Urinary bladder (tissue), 4 donors: Measurements from ENCODE around the gene KRT84. TPM values are rescaled to one million over a fixed set of nuclear protein-coding genes. Genes with fewer than 3 reads are reported as not detected.
A peak's percentile ranks its signal among the peaks of the same experiment; 100 is the strongest.

Experiments used
- DNase-seq: peaks from one replicate; pipeline ENCODE4 v3.0.0-alpha.2; 2015; ENCODE audit errors: extremely low spot score
- H3K27ac ChIP-seq: one replicate; pipeline ENCODE4 v1.5.1; 2013; ENCODE audit warnings: low read depth, mild to moderate bottlenecking, moderate library complexity
- H3K36me3 ChIP-seq: one replicate; pipeline ENCODE4 v1.6.1; 2013; ENCODE audit warnings: mild to moderate bottlenecking, moderate library complexity; ENCODE audit not compliant: insufficient read depth
- H3K4me1 ChIP-seq: one replicate; pipeline ENCODE4 v1.6.1; 2013; ENCODE audit warnings: mild to moderate bottlenecking, moderate library complexity; ENCODE audit not compliant: insufficient read depth
- H3K4me3 ChIP-seq: one replicate; pipeline ENCODE4 v1.5.1; 2013; ENCODE audit warnings: low read depth, low read length
- WGBS: extraction: QIAGEN DNeasy Blood & Tissue Kit; methylation state at CpG from one replicate; pipeline ENCODE4 v1.1.7; 2013; 5-methylcytosine and 5-hydroxymethylcytosine counted together
- polyA plus RNA-seq: library from polyadenylated mRNA; stranded (reverse); fragments of 200-250 nt; gene quantifications from one replicate; pipeline ENCODE4 v1.2.3, GENCODE V29; 2013
- total RNA-seq: library from RNA; depleted of rRNA; stranded (reverse); fragments of >200 nt; gene quantifications from one replicate; pipeline ENCODE4 v1.2.3, GENCODE V29; 2014
- donor health status: healthy with polysubstance abuse.
- donor health status: healthy.

Gene KRT84
- total and polyA plus RNA-seq, 2 donors: not detected

DNA sequence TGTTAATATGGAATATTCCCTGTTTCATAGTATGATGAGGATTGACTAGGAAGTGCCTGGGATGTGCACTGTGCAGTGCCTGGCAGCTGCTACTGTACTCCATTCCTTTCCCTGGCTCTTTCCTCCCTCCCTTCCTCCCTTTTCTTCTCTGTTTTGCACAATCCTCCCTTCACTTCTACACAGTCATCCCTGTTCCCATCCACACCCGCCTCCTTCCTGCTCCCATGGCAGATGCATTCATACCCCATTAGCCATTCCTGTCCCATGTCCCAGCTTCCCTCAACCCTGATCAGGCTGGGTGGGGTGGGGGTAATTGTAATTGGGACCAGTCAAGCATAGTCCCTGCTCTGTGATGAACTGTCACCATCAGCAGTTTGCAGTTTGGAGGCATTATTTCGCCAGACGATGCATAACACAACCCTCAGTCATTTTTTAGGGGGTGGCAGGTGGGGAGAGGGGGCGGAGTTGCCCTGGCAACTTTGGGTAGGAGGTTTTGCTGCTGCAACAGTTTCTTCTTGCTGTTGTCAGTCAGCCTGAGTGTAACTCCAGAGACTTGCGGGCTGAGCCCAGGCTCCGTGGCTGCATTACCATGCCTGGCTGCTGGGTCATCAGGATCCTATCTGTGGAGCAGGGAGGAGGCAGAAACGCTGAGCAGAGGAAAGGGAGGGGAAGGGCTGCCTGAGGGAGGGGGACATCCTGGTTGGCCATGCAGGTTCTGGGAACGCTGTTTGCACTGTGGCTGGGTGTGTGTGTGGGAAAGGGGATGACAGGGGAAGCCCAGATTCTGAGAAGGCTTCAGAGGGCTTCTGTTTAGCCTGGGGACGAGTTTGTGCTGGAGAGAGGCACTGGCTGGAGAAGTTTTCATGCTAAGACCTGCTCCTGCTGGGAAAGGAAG is 4.1 kb upstream of the KRT84 start:
- 51% methylated on average over 9 of the region's 9 CpGs for WGBS

DNA sequence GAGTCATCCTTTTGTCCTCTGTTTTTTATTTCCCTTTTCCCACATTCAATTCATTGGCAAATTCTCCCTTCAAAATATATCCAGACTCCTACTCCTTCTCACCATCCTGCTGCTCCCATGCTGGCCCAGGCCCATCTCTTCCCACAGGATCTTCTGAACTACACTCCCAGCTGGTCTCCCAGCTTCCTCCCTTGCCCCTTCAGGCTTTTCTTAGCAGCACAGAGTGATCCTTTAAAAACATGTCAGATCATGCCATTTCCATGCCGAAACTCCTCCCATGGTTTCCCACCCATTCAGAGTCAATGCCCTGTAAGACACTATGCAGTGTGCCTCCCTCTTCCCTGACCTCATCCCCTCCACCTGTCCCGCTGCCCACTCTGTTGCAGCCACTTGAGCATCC is 2.4 kb upstream of the KRT84 start:
- Histone ChIP-seq H3K27ac (no peak overlapping the region), H3K4me1 (no peaks in the 10 kb centered on the region), H3K36me3 (no peaks in the 10 kb centered on the region), H3K4me3 (no peak overlapping the region)
- no peak for DNase-seq
- WGBS: 90% methylated on average over 2 of the region's 2 CpGs

More for the DNA sequence above, 4.1 kb upstream of the KRT84 start:
- Histone ChIP-seq H3K4me3 (no peak overlapping the region), H3K4me1 (no peaks in the 10 kb centered on the region), H3K27ac (no peak overlapping the region), H3K36me3 (no peaks in the 10 kb centered on the region)
- DNase-seq: no peak

DNA sequence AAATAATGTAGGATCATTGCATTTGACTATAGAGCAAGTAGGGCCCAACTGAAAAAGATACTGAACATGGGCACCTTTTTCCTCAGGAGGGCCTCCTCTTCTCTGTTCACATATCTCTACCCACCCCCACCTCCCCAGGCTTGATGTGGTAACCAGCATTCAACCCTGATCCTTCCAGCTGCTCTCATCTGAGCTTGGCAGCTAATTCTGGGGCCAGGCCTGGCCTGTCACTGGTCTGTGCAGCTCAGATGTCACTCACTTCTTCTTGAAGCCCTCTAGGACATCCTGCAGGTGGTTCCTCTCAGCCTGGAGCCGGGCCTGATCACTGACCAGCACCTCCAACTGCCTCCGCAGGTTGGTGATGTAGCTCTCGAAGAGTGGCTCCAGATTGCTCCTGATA is 2.1 kb downstream of the KRT84 start:
- Histone ChIP-seq H3K4me1 (no peaks in the 10 kb centered on the region), H3K4me3 (no peak overlapping the region), H3K36me3 (no peaks in the 10 kb centered on the region), H3K27ac (no peak overlapping the region)
- DNase-seq: no peak
- 94% methylated on average over 3 of the region's 3 CpGs for WGBS

DNA sequence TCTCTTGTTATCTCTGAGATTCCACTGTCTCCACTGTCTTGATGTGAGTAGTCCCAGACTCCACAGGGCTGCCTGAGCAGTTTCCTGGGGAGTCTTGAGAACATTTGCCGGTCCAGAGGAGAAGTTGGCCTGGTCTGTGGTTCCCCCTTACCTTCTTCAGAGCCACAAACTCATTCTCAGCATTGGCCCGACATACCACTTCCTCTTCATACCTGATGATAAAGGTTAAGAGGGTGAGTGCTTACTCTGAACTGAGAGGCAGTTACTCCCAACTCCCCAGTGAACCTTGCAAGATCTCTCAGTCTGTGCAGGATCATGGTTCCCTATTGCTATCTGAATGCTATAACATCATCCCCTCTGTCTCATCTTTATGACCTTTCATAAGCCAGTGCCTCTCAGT is 2.6 kb downstream of the KRT84 start:
- 80% methylated on average over 2 of the region's 2 CpGs for WGBS
- no peaks in the 10 kb centered on the region for H3K4me1 ChIP-seq
- H3K4me3 ChIP-seq: no peak overlapping the region
- no peak overlapping the region for H3K27ac ChIP-seq
- DNase-seq: no peak
- no peaks in the 10 kb centered on the region for H3K36me3 ChIP-seq

DNA sequence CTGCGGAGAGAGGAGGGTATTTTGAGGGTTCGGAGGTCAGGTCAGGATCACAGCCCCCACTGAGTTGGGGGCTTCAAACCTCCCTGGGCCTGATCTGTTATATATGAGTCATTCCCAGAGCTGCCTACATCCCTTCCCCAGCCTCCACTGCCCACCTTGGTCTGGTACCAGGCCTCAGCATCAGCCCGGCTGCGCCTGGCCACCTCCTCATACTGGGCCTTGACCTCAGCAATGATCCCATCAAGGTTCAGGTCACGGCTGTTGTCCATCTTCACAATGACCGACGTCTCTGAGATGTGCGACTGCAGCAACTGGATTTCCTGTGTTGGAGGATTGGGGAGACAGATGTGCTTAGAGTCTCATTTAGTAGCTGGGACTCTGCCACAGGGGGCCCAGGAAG is 4.2 kb downstream of the KRT84 start:
- H3K4me3 ChIP-seq: no peak overlapping the region
- WGBS: 89% methylated on average over 8 of the region's 8 CpGs
- no peak for DNase-seq
- no peaks in the 10 kb centered on the region for H3K36me3 ChIP-seq
- H3K27ac ChIP-seq: no peak overlapping the region
- H3K4me1 ChIP-seq: no peaks in the 10 kb centered on the region

DNA sequence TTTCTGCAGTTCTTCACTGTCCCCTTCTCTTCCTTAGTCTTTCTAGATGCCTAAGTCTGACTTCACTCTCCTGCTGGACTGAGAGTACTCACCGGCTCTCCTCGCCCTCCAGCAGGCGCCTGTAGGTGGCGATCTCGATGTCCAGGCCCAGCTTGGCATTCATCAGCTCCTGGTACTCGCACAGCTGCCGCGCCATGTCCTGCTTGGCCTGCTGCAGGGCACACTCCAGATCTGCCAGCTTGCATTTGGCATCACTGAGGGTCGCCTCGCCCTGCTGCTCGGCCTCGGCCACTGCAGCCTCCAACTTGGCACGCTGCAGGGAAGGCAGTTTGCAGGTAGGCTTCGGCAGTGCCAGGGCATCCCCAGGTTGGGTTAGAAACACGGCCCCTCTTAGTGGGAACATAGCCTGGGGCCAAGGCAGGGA is 5.2 kb downstream of the KRT84 start:
- no peak for DNase-seq
- Histone ChIP-seq H3K27ac (no peak overlapping the region), H3K4me3 (no peak overlapping the region), H3K36me3 (no peaks in the 10 kb centered on the region), H3K4me1 (no peaks in the 10 kb centered on the region)
- WGBS: 65% methylated on average over 15 of the region's 15 CpGs

DNA sequence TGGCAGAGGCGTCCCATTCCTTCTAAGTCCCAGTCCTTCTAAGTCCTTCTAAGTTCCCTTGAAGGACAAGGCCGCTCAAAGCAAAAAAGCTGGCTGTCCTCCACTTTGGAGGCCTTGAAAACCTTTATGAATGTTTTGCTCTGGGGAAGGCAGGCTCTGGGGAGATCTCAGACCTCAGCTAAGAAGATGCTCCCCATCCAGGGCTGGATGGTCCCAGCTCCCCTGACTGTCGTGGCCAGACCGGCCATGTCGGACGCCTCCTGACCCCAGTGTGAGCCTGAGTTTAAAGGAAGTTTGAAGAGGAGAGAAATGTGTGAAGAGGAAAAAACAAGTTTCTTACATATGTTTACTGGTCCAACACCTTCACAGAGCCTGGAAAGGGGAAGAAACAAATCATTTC is 5.9 kb downstream of the KRT84 start:
- no peaks in the 10 kb centered on the region for H3K4me1 ChIP-seq
- H3K27ac ChIP-seq: no peak overlapping the region
- 83% methylated on average over 6 of the region's 6 CpGs for WGBS
- no peak for DNase-seq
- H3K4me3 ChIP-seq: no peak overlapping the region
- no peaks in the 10 kb centered on the region for H3K36me3 ChIP-seq

DNA sequence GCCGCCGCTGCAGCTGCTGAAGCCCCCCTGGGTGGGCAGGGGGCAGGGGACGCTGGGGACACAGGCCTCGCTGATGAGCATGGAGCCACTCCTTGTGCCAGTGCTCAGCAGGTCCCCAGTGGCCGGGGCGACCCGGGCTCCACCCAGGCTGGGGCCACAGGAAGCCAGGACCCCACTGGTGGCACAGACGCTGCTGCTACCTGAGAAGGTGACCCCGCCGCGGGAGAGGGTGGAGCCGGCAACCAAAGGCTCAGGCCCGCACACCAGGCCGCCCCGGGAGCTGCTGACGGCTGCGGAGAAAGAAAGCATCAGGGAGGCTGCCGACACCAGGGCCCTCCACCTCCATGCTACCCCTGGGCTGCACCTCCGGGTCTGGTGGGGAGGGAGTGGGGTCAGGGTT is 7.4 kb downstream of the KRT84 start:
- DNase-seq: no peak
- Histone ChIP-seq H3K36me3 (no peaks in the 10 kb centered on the region), H3K4me1 (no peaks in the 10 kb centered on the region), H3K27ac (no peak overlapping the region), H3K4me3 (no peak overlapping the region)
- WGBS: 85% methylated on average over 19 of the region's 19 CpGs

DNA sequence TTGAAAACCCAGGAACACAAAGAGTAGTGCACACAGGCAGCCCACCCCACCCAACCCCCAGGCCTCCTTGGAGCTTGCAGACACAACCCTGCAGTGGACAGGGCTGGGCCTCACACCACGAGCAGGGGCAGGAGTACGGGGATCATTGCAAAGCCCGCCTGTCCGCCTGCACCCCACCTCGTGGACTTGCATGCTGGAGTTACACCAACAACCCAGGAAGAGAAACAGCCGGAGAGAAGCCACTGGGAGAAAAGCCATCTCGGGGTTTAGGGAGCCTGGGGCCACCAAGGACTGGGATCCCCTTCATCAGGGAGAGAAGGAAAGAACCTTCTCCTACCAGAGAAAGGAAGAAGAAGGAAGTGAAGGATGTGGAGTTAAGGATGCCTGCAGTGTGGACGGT is 8.2 kb downstream of the KRT84 start:
- H3K27ac ChIP-seq: no peak overlapping the region
- DNase-seq: no peak
- no peak overlapping the region for H3K4me3 ChIP-seq
- no peaks in the 10 kb centered on the region for H3K36me3 ChIP-seq
- no peaks in the 10 kb centered on the region for H3K4me1 ChIP-seq
- 90% methylated on average over 8 of the region's 8 CpGs for WGBS

DNA sequence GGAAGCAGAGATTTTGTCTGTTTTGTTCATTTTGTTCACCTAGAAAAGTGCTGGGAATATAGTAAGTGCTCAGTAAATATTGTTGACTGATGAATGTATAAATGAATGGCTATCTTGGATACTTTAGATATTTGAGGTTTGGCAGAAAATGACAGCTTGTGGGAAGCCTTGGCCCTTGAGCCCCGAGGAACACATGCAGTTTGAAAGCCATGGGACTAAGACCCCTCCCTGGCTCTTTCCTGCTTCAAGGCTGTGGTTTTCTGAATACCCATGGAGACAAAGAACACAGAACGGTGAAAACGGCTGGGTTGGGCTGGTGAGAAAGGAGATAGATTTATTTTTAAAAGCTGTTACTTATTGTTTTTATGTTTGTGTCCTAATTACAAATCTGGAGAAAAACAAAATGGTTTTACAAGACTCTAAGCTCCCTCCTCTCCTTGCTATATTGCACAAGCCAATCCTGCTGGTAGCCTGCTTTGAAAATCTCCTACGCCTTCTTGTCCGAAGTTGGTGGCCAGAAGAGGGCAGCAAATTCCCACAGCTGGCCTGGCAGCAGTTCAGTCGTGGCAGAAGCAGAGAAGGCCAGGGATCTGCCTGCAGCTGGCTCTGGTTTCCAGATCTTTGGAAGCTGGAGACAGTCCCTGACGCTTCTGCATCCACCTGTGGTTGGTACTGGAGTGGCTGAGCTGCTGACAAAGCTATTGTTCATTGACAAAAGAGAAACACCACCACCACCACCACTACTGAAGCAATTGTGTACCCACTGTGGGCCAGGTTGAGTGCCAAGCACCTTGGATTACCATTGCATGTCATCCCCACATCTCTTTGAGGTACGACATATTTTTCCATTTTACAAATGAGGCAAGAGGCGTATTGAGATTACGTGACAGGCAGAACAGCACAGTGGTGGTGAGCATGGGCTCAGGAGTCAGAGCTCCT is 13.0 kb downstream of the KRT84 start:
- peak overlapping the region; percentile 54 for H3K27ac ChIP-seq
- H3K4me3 ChIP-seq: no peak overlapping the region
- DNase-seq: peak; percentile 57
- 37% methylated on average over 10 of the region's 10 CpGs for WGBS
- H3K4me1 ChIP-seq: no peaks in the 10 kb centered on the region
- H3K36me3 ChIP-seq: no peaks in the 10 kb centered on the region

DNA sequence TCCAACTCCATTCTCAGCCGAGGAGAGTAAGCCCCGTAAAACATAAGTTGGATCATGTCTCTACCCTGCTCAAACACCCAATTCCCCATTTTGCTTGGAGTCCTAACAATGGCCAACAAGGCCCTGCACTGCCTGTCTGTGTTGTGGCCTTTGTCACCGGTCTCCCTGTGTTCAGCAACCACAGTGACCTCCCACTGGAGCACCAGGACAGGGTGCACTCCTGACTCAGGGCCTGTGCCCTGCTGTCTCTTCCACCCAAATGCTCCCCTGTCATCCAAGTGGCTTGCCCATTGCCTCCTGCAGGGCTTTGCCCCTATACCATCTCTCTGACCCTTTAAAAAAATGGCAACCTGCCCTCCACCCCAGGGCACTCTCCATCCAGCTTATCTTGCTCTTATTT is 13.7 kb downstream of the KRT84 start:
- DNase-seq: no peak
- H3K27ac ChIP-seq: peak overlapping the region; percentile 56
- 60% methylated on average over 3 of the region's 3 CpGs for WGBS

DNA sequence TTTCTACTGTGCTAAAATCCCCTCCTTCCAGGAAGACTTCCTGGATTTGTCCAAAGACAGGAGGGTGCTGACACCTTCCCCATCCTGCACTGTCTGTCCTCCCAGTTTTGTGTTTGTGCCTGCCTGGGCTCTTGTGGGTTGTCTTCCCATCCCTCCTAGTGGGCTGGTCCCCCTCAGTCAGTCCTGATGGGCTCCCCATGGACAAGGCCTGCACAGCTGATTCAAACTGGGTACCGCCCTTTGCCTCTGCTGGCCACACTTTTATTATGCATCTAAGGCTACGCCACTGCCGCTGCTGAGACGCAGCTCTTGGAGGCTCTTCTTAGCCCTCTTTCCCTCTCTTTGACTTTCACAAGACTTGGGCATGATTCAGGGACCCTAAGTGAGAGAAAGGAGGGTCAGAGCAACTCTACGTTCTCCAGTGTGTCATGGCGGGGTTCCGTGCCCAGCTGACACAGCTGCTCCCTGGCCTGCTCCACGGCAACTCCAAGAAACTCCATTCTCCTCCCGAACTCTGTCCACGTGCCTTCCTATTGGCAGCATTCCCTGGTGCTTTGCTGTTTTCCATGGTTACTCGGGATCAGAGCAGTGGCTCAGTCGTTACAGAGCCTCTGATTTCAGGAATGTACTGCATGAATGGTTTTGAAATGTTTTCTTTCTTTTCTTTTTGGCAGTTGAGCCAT is 14.4 kb downstream of the KRT84 start:
- Histone ChIP-seq H3K27ac (no peak overlapping the region), H3K36me3 (no peaks in the 10 kb centered on the region), H3K4me3 (no peak overlapping the region), H3K4me1 (no peaks in the 10 kb centered on the region)
- WGBS: 44% methylated on average over 12 of the region's 12 CpGs
- DNase-seq: peak; percentile 32

More for the DNA sequence above, 13.7 kb downstream of the KRT84 start:
- no peak overlapping the region for H3K4me3 ChIP-seq
- no peaks in the 10 kb centered on the region for H3K4me1 ChIP-seq
- no peaks in the 10 kb centered on the region for H3K36me3 ChIP-seq

DNA sequence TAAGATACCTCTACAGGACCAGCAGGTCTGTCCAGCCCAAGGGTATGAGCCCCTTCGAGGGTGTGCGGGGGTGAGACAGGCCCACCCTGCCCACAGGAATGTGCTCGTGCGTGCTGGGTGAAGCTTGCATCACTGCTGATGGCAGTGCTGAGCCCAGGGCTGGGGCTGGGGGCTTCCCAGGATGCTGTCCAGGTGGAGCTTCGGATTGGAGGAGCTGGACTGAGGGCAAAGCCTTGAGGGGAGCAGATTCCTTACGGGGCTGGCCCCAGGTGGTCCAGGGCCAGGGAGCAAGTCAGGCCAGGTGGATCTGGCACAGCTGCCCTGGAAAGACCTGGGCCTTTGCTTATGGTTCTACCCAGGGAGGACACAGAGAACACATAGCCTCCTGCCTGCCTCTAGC is 15.6 kb downstream of the KRT84 start:
- no peak for DNase-seq
- WGBS: 81% methylated on average over 6 of the region's 6 CpGs
- Histone ChIP-seq H3K4me1 (no peaks in the 10 kb centered on the region), H3K27ac (no peak overlapping the region), H3K4me3 (no peak overlapping the region), H3K36me3 (no peaks in the 10 kb centered on the region)
